22Rv1 (cell line): ENCODE measurements around the gene BCAS1.

Experiments used
- ZFX ChIP-seq: fragments of 450-650 bp; IDR thresholded peaks from 2 replicates; pipeline ENCODE4 v1.6.1; 2017; ENCODE audit warnings: antibody characterized with exemption, borderline replicate concordance
- TF ChIP-seq, protein P1 (sequence below): fragments of 450-650 bp; IDR thresholded peaks from 2 replicates; pipeline ENCODE4 v1.5.1; 2017; ENCODE audit warnings: mild to moderate bottlenecking

DNA sequence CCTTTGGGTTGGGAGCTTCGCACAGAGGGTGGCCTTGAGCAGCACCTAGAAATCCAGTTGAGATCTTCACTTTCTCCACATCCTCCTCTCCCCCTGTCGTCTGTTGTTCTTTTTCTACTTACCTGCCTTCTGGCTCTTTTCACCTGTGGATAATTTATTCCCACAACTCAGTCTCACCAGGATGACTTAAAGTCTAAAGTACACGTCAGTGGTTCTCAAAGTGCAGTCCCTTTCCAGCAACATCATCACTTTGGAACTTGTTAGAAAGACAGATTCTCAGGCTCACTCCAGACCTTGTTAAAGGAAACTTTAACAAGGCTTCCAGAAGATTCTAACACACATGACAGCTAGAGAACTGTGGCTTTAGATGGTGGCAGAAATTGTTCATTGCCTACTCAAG lies 27.7 kb upstream of the BCAS1 start:
- TF ChIP-seq, protein P1, sequence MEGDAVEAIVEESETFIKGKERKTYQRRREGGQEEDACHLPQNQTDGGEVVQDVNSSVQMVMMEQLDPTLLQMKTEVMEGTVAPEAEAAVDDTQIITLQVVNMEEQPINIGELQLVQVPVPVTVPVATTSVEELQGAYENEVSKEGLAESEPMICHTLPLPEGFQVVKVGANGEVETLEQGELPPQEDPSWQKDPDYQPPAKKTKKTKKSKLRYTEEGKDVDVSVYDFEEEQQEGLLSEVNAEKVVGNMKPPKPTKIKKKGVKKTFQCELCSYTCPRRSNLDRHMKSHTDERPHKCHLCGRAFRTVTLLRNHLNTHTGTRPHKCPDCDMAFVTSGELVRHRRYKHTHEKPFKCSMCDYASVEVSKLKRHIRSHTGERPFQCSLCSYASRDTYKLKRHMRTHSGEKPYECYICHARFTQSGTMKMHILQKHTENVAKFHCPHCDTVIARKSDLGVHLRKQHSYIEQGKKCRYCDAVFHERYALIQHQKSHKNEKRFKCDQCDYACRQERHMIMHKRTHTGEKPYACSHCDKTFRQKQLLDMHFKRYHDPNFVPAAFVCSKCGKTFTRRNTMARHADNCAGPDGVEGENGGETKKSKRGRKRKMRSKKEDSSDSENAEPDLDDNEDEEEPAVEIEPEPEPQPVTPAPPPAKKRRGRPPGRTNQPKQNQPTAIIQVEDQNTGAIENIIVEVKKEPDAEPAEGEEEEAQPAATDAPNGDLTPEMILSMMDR = no peak
- no peak for TF ChIP-seq ZFX
